GM13976 (cell line): ENCODE results near the gene MCEMP1.

Source experiments
- DNase-seq: peaks from one replicate; pipeline ENCODE4 v3.0.0; 2012; ENCODE audit warnings: low spot score
- CTCF ChIP-seq: IDR thresholded peaks from 2 replicates; pipeline ENCODE4 v1.5.1; 2012; ENCODE audit warnings: borderline replicate concordance, mild to moderate bottlenecking; ENCODE audit not compliant: insufficient read depth; ENCODE audit errors: extremely low read depth, missing control alignments, control extremely low read depth
- in situ Hi-C: fragments of 300-500 bp; cut with MboI; formaldehyde crosslinking; loops from one replicate; pipeline ENCODE4 v1.12.0; 2022; ENCODE audit warnings: low sequenced_read_pairs, mixed read lengths, inconsistent platforms; ENCODE audit not compliant: unreplicated experiment

Gene MCEMP1

DNA sequence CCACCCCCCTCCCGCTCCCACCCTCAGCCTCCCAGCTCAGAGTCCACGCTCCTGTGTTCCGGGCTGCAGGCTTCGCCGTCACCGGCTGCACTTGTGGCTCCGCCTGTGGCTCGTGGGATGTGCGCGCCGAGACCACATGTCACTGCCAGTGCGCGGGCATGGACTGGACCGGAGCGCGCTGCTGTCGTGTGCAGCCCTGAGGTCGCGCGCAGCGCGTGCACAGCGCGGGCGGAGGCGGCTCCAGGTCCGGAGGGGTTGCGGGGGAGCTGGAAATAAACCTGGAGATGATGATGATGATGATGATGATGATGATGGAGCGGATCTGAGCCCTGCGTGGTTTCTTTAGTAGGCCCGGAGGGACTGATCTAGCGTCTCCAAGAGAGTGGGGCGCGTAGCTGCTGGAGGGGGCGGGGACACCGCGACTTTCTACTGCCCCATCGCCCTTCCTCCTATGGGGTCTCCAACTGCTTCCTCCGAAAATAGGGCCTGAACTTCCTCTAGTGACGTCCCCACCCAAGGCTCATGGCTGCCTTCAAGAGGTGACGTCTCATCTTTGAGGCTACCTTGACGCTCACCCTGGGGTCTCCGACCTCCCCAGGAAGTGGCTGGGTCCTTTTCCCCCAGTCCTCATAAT is 6.6 kb upstream of the MCEMP1 start:
- TF ChIP-seq CTCF: no peak
- in situ Hi-C loops: loop anchor here (25.0 kb wide), 1 partner anchor 308 kb away; no protein-coding TSS in a partner anchor
- no peak for DNase-seq

- in situ Hi-C loops: loop anchor here (25.0 kb wide), 1 partner anchor 308 kb away; no protein-coding TSS in a partner anchor
- TF ChIP-seq CTCF: no peak
- no peak for DNase-seq
Observed at GRCh38 chr19:7670790-7671189, 6.1 kb upstream of the MCEMP1 start.

DNA sequence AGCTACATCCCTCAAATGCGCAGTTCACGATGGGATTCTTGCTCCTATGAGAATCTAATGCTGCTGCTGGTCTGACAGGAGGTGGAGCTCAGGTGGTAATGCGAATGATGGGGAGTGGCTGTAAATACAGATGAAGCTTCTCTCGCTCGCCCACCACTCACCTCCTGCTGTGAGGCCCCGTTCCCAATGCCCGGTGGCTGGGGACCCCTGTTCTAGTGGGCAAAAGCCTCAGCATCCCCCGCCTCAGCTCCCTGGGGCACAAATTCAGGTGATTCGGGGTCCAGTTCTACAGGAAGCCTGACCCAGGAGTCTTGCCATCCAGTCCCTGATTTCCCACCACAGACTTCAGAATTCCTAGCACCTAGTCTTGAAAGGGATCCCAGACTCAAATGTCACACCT is 4.4 kb upstream of the MCEMP1 start:
- DNase-seq: no peak
- in situ Hi-C loops: loop anchor here (25.0 kb wide), 1 partner anchor 310 kb away; no protein-coding TSS in a partner anchor
- TF ChIP-seq CTCF: no peak

- peak; percentile 64 for DNase-seq
- in situ Hi-C loops: loop anchor here (25.0 kb wide), 1 partner anchor 312 kb away; no protein-coding TSS in a partner anchor
- no peak for TF ChIP-seq CTCF
Observed at GRCh38 chr19:7674010-7675005, 2.6 kb upstream of the MCEMP1 start.

- in situ Hi-C loops: no loop called here
Observed at GRCh38 chr19:7676376-7676775, 514 bp upstream of the MCEMP1 start.

More at GRCh38 chr19:7676376-7676775, 514 bp upstream of the MCEMP1 start:
- TF ChIP-seq CTCF: no peak
- DNase-seq: no peak
